Endometrial microvascular endothelial cells (primary cell): Measurements from ENCODE around the gene SERAC1. TPM values are rescaled to one million over a fixed set of nuclear protein-coding genes. Genes with fewer than 3 reads are reported as not detected.

ENCODE experiments used
- in situ Hi-C: cut with HindIII; loops from 2 replicates; pipeline ENCODE4 v1.10.0; 2017; ENCODE audit warnings: low sequenced_read_pairs, low pct_unique_long_range_greater_than_20kb; ENCODE audit errors: inconsistent ontology term
- total RNA-seq: library from RNA; depleted of rRNA; stranded (reverse); fragments of >200 nt; gene quantifications from one replicate; pipeline ENCODE4 v1.2.3, GENCODE V29; 2015; ENCODE audit errors: inconsistent ontology term

SERAC1 gene
- total RNA-seq, 1 donor from 2014 or later = 7.6 TPM

DNA sequence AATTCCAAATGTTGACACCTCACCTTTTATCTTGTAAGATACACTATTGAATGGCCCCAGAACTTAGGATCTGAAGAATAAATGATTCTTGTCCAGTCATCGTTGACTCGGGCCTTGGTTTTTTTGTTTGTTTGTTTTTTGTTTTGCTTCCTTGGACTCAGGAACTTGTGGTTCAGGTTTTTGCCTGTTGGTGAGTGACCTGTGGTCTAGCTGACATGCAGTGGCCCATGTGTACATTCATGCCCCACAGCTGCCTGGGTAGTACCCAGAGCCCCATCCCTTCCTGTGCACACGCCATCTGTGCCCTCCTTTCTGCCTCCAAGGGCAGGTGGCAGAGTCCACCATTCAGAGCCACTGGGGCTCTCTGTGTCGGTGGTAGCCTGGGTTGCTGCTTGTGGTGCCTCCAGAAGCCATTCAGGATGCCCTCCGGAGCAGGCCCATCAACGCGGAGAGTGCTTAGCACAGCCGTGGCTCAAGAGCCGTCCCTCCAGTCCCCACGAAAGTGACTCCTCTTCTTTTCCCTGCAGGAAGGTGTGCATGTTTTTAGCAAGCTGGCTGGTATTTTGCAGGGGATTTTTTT is 100.5 kb downstream of the SERAC1 start:
- in situ Hi-C loops = no loop called here

DNA sequence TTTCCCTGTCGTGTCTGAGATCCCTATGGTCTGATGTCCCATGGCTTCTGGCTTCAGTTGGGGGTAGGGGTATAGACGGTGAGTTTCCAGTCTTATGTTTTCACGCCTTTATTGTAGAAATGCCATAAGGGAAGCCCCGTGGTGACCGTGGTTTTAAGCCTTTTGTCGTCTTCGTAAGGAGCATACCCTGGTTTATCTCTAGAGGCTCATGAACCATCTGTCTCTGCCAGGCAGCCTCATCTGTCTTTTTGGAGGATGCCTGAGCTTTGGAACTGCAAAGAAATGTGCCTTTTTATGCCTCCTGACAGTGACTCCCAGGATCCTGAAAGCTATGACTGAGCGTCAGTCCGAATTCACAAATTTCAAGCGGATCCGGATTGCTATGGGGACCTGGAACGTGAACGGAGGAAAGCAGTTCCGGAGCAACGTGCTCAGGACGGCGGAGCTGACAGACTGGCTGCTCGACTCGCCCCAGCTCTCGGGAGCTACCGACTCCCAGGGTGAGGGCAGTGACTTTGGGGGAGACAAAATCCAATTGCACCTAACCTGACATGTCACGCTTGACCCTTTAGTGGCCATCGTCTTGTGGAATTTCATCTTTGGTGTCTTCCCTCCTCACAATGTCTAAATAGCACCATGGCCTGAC is 101.8 kb downstream of the SERAC1 start:
- in situ Hi-C loops = no loop called here

DNA sequence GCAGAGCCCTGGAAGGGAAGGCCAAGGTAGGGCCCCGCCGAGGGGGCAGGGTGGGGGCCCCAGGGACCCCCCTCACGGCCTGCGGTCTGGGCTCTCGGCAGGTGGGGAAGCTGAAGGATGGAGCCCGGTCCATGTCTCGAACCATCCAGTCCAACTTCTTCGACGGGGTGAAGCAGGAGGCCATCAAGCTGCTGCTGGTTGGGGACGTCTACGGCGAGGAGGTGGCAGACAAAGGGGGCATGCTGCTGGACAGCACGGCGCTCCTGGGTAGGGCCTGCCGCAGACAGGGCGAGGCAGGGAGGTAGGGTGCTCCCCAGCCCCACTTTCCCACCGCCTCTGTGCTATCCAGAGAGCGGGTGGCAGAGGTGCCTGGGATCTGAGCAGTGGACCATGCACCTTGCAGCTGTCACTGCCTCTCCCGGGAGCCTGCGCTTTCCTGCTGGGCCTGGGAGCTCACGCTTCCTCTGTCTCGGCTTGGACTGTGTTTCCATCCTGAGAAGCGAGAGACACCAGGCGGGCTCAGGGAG is 103.3 kb downstream of the SERAC1 start:
- in situ Hi-C loops = no loop called here

DNA sequence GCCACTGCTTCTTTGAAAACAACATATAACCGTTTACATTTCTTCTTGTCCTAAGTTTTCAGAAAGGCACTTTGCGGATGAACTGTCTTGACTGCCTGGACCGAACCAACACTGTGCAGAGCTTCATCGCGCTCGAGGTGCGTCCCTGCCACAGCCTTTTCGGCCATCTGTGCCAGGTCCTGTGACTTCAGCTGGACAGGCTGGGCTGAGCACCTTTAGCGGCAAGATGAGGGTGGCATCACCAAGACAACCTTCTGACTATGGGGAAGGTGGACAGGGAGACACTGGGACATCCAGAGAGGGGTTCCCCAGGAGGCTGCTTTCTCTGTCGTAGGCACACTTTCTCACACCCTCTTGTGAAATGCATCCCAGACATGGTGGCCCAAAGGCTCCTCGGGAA is 104.3 kb downstream of the SERAC1 start:
- in situ Hi-C loops = no loop called here

DNA sequence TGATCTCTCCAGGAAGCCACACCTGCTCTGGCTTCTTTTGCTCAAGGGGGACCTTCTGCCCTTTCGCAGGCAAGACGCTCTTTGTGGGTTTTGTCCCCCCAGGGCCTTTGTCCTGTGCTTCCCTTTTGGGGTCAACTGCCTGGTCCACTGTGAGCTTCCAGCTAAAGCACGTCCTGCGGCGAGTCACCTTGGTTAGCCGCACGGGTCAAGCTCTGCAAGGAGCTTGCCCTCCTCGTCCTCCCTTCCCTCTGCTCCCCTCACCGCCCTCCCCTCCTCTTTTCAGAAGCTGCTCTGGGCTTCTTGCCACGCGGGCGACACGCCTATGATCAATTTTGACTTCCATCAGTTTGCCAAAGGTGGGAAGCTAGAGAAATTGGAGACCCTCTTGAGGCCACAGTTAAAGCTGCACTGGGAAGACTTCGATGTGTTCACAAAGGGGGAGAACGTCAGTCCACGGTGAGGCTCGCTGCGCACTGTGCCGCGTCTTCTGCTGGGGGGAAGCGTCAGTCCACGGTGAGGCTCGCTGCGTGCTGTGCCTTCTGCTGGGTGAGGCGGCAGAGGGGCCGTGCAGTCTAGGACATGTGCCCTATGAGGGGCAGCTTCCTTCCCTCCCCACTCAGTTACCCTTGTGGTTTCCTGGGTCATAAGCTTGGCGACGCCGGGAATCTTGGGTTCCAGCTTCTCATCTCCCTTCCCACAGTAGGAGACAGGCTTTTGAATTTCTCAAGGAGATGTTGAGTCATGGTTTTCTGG is 106.2 kb downstream of the SERAC1 start:
- in situ Hi-C loops = no loop called here

DNA sequence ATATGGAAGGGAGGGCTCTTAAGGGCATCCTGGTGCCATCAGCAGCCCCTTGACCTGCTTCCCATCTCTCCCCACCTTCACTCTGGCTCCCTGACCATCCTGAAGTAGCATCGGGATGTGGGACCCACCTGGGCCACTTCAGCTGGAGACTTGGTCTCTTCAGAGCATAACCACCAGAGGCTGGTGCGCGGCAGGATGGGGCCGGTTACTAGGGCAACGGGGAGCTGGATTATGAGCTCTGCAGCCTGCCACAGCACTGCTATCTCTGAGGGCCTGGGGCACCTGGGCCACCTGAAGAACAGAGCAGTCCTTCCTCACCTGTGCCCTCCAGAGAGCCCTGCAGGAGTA is 106.7 kb downstream of the SERAC1 start:
- in situ Hi-C loops = no loop called here

DNA sequence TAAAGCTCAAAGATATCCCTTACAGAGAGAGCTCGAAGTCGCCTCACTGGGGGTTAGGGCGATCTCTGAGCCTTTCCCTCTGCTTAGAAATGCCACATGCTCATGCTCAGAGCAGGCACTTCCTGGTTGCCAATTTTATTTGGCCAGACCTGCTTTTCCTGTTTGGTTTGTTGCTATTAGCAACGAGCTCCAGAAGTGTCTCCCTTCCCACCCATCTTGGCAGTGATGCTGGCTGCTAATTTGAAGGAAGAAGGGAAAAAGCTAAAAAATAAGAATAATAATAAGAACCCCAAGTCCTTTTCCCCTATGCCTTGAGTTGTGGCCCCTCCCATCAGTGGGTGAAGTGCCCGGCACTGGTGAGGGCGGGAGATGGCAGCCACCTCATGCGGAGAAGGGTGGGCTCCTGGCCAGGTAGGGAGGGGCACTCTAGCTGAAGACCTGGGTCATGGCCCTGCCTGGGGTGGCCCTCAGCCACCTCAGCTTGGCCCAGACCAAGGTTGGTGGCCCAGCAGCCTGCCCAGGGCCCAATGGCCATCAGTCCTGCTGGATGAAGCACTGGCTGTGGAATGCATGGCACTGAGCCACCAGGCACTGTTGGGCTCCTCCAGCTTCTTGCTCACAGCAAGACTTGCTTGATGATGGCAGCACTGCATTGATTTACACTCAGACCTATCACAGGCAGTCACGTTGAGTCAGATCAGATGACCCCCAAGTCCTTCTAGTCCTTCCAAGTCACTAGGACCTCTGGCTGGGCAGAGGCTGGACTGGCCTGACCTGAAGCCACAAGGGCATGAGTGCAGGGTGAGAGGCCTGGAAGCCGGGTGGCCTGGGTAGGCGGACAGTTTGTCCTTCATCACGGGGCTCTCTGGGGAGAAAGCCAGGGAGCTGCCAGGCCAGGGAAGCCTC is 107.4 kb downstream of the SERAC1 start:
- in situ Hi-C loops = no loop called here

Other genes starting within 250 kb of the SERAC1 start
- 66.0 TPM for gene SYNJ2, start 186.4 kb downstream of the SERAC1 start, total RNA-seq
- 7.1 TPM for gene GTF2H5, start 88 bp upstream of the SERAC1 start, total RNA-seq
- 22.7 TPM for gene TULP4, start 144.2 kb upstream of the SERAC1 start, total RNA-seq